Effector CD8-positive, alpha-beta T cell (primary cell): Measurements from ENCODE around the gene OVCH1.
A peak's percentile ranks its signal among the peaks of the same experiment; 100 is the strongest.
"Not testable (repeated sequence)": the region's sequence is repeated elsewhere in the genome, so short reads cannot be mapped to it uniquely, and the experiment has no call there.

Experiments
- DNase-seq: peaks from one replicate; lab custom pipeline; 2025; lab: John Stamatoyannopoulos, UW

OVCH1 gene

GRCh38 chr12:29414368-29414767 is 83.1 kb downstream of the OVCH1 start:
- no peak for DNase-seq

DNA sequence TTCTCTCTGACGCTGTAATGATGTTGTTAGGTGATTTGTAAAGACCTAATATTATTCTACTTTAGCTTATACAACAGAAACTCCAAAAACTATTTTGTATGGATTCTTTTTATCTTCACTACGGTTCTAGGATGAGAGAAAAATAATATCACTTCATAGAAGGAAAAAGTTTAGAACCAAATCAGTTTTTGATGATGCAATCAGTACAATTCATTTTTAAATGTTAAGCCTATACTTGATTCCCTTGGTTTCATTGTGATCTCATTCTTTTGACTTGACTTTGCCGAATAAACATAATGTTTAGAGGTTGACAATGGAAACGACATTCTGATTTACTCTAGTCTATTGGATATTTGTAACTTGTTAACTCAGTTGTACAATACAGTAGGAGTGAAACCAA is 91.9 kb downstream of the OVCH1 start:
- no peak for DNase-seq

- no peak for DNase-seq
Measured at GRCh38 chr12:29403991-29404390, 93.5 kb downstream of the OVCH1 start.

- DNase-seq, result no peak
Measured at GRCh38 chr12:29402437-29402836, 95.0 kb downstream of the OVCH1 start.

- no peak for DNase-seq
Measured at GRCh38 chr12:29398495-29398894, 99.0 kb downstream of the OVCH1 start.

DNA sequence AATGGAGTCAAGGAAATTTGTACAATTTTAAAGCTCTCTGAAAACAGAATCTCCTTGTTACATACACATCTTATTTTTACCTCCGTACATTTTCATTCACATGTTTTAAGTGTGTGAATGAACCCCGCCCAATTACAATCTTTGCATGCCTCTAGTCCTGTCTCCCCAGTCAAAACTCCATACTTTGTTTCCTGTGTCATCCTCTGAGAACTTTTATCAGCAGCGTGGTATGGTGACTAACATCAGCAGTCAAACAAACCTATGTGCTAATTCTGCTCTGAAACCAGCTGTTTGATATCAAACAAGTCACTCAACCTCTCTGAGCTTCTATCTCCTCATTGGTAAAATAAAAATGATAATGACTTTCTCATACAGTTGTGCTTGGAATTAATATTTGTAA is 100.7 kb downstream of the OVCH1 start:
- no peak for DNase-seq

- no peak for DNase-seq
Measured at GRCh38 chr12:29395356-29395755, 102.1 kb downstream of the OVCH1 start.

DNA sequence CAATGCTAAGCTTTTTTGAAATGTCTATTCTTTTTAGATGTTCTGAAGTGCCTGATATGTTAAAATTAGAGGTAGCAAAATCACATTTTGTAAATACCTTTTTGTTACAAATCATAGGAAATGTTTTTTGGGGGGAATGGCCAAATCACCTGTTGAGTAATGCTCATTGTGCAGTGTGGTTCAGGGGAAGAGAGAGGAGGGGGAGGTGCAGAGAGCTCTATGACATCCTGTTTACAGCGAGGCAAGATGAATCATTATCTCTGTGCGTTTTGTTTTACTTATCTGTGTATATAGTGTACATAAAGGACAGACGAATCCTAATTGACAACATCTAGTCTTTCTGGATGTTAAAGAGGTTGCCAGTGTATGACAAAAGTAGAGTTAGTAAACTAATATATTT is 107.1 kb downstream of the OVCH1 start:
- DNase-seq, result not testable (repeated sequence)

GRCh38 chr12:29389295-29389919 is 108.1 kb downstream of the OVCH1 start:
- DNase-seq, result no peak

- not testable (repeated sequence) for DNase-seq
Measured at GRCh38 chr12:29386084-29386680, 111.3 kb downstream of the OVCH1 start.

- not testable (repeated sequence) for DNase-seq
Measured at GRCh38 chr12:29385194-29385593, 112.3 kb downstream of the OVCH1 start.

DNA sequence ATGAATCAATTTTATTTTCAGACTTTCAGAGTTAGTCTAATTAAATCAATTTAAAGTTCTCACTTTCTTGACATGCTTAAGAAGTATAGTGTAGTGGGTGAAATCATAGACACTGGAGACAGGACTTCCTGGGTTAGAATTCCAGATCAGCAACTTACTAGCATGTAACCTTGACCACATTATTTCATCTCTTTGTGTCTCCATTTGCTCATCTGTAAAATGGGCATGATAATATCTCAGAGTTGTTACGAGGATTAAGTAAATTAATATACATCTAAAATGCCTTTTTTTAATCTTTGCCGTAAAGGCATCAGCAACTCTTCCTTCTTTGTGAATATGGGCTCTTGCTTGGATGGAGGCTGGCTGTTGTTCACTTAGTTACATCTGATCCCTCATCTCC is 115.2 kb downstream of the OVCH1 start:
- DNase-seq, result no peak

DNA sequence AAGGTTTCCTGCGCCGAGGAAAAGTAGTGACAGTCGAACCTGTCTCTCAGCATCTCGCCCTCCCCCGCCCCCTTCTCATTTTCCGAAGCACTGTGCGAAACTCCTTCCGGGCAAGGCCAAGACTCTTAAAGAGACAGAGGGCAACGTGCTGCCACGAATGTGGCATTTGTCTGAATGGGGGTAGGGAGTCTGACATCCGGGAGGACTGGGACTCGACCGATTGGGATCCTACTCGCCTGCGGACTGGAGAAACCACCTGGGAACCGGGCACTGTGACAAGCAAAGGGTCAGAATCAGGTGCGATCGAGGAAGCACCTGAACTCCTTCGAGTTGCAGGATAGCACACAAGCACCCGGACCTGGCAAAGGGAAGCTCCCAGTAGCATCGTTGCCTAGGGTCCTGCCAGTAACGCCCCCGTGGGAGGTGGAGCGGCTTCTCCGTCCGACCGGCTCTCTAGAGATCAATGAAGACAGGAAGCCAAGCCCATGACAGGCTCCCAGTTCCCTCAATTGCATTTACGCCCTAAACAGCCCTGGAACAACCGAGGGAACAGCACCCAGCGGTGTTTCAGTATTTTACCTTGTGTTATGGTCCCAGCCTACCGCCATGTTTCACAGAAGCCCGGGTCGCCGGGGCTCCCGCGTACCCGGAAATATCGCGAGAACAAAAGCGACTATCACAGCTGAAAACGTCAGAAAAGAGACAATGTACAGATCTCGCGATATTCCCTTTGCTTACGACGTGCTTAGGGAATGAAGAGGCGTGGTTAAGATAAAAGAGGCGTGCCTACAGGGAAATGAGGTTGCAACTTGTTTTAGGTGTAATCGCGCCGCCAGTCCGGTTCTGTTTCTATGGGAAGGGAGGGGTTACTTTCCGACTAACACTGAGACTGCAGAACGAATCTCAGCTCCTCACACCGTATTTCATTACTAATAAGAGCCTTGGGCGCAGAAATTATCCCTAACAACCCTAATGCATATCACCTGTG is 116.7 kb downstream of the OVCH1 start, which contains the start of gene ERGIC2:
Gene ERGIC2 (minus strand): TSS at position 637 of the 988 bp plus-strand sequence. CDS start 9,539 bp downstream, outside the sequence.
- peak; percentile 87 for DNase-seq
